Measurements from ENCODE around the gene WDSUB1. TPM values are rescaled to one million over a fixed set of nuclear protein-coding genes. Genes with fewer than 3 reads are reported as not detected.

The WDSUB1 gene
- total RNA-seq (2021) (6.7 and 6.9 TPM in 2 replicates), Bru-seq, nascent RNA (percentile 57 among the genes with signal in this experiment), BruChase-seq, experiment 1, labeled RNA remaining after a 2-hour chase (percentile 68 among the genes with signal in this experiment), BruChase-seq, experiment 2, labeled RNA remaining after a 6-hour chase (percentile 42 among the genes with signal in this experiment)
- long read RNA-seq, partial matches to known transcripts: 2 of 20 reads
- long read RNA-seq, other reads (novel, unspliced or antisense): 9 of 20 reads

GRCh38 chr2:159285929-159286708 is at the start of gene WDSUB1:
Gene WDSUB1, minus strand, starts transcription at chr2:159286703. Its CDS starts 3,634 bp downstream, at chr2:159283069.
- Histone ChIP-seq H3K9me2 (ENCODE audit: insufficient read depth) (no peaks in the 10 kb centered on the region), H2AFZ (peak within 1 kb of the TSS; percentile 96), H3K4me3 (peak within 1 kb of the TSS; percentile 80), H3K4me1 (replicated peaks; ENCODE audit: insufficient read depth) (peaks cover 23% of the 10 kb centered on the region), H3K27me3 (ENCODE audit: insufficient read depth, low read depth) (no peaks in the 10 kb centered on the region), H3K4me2 (peak within 1 kb of the TSS; percentile 84), H3K9me3 (ENCODE audit: insufficient read depth, low read depth) (no peaks in the 10 kb centered on the region), H3K79me2 (ENCODE audit: low read depth) (peaks cover 16% of the 10 kb centered on the region; the same call in 1 of the 2 replicates), H3K36me3 (ENCODE audit: low read depth) (no peaks in the 10 kb centered on the region), H3F3A (ENCODE audit: insufficient read depth, low read depth) (0 out of 2 replicates have a peak, but pooled peaks cover 7% of the 10 kb centered on the region), H4K20me1 (ENCODE audit: insufficient read depth) (no peaks in the 10 kb centered on the region), H3K27ac (peak within 1 kb of the TSS; percentile 77)
- DNase-seq: peak; percentile 39 to 44
- TF ChIP-seq, protein P1, sequence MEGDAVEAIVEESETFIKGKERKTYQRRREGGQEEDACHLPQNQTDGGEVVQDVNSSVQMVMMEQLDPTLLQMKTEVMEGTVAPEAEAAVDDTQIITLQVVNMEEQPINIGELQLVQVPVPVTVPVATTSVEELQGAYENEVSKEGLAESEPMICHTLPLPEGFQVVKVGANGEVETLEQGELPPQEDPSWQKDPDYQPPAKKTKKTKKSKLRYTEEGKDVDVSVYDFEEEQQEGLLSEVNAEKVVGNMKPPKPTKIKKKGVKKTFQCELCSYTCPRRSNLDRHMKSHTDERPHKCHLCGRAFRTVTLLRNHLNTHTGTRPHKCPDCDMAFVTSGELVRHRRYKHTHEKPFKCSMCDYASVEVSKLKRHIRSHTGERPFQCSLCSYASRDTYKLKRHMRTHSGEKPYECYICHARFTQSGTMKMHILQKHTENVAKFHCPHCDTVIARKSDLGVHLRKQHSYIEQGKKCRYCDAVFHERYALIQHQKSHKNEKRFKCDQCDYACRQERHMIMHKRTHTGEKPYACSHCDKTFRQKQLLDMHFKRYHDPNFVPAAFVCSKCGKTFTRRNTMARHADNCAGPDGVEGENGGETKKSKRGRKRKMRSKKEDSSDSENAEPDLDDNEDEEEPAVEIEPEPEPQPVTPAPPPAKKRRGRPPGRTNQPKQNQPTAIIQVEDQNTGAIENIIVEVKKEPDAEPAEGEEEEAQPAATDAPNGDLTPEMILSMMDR (conservative IDR thresholded peaks at IDR 0.05): no peak
- no peak for TF ChIP-seq EZH2 (IDR thresholded peaks at IDR 0.05; ENCODE audit: low read depth)
- ChIA-PET CTCF (no interaction called here), POLR2A (ENCODE audit: unreplicated experiment) (interaction anchor here (0.7 kb wide), 1 partner anchor 426 kb away, joined by 3 read pairs; no protein-coding TSS in a partner anchor)
- no TSS peak for BruUV-seq (replicated peaks)
- intact Hi-C loops (cut with micrococcal nuclease; ENCODE audit: unreplicated experiment): no loop called here

DNA sequence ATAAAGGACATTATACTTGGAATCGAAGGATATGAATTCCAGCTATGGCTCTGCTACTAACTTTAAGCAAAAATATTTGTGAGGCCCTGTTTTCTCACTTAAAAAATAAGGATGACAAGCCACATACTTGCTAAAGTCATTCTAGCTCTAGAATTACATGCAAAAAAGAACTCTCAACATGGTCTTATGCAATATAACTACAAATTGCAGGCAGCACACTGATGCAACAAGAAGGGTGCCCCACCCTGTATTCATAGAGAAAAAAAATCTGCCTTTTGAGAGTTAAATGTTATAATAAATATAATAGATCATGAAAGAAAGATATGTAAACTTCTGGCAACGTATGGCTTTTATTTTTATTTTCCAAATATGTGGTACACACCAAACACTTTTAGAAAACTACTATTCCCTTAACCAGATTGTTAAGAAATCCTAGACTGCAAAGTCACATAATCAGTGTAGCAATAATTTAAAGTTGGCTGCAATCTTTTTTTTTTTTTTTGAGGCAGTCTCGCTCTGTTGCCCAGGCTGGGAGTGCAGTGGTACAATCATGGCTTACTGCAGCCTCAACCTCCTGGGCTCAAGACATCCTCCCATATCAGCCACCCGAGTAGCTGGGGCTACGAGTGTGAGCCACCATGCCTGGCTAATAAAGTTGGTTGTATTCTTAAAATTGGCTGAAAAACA is 40.2 kb upstream of the WDSUB1 start:
- TF ChIP-seq, protein P1 (conservative IDR thresholded peaks at IDR 0.05): no peak
- no peak for TF ChIP-seq EZH2 (IDR thresholded peaks at IDR 0.05; ENCODE audit: low read depth)
- no peaks in the 10 kb centered on the region for H4K20me1 ChIP-seq (ENCODE audit: insufficient read depth)
- H3K9me2 ChIP-seq (ENCODE audit: insufficient read depth): no peaks in the 10 kb centered on the region
- no peak overlapping the region for H3K4me3 ChIP-seq
- ChIA-PET CTCF (no interaction called here), POLR2A (ENCODE audit: unreplicated experiment) (interaction anchor here (0.7 kb wide), 1 partner anchor 1085 kb away, joined by 5 read pairs; no protein-coding TSS in a partner anchor)
- intact Hi-C loops (cut with micrococcal nuclease; ENCODE audit: unreplicated experiment): no loop called here
- H3K79me2 ChIP-seq (ENCODE audit: low read depth): no peaks in the 10 kb centered on the region
- H3K27ac ChIP-seq: peak overlapping the region; percentile 75
- no peak for DNase-seq
- no peak overlapping the region; the same call in 1 of the 2 replicates for H2AFZ ChIP-seq
- peaks cover 11% of the 10 kb centered on the region; the same call in 1 of the 2 replicates for H3K4me1 ChIP-seq (replicated peaks; ENCODE audit: insufficient read depth)
- no peak overlapping the region for H3K4me2 ChIP-seq
- H3K9me3 ChIP-seq (ENCODE audit: insufficient read depth, low read depth): no peaks in the 10 kb centered on the region
- no peaks in the 10 kb centered on the region for H3K36me3 ChIP-seq (ENCODE audit: low read depth)
- no TSS peak for BruUV-seq (replicated peaks)
- H3F3A ChIP-seq (ENCODE audit: insufficient read depth, low read depth): no peaks in the 10 kb centered on the region
- H3K27me3 ChIP-seq (ENCODE audit: insufficient read depth, low read depth): no peaks in the 10 kb centered on the region

- BruUV-seq (replicated peaks): no TSS peak
- POLR2A ChIA-PET (ENCODE audit: unreplicated experiment): interaction anchor here (0.7 kb wide), 1 partner anchor 21 kb away, joined by 10 read pairs; no protein-coding TSS in a partner anchor
- CTCF ChIA-PET: no interaction called here
Measured at GRCh38 chr2:159322419-159322818, 35.9 kb upstream of the WDSUB1 start.

More at GRCh38 chr2:159322419-159322818, 35.9 kb upstream of the WDSUB1 start:
- Histone ChIP-seq H3K9me3 (ENCODE audit: insufficient read depth, low read depth) (no peaks in the 10 kb centered on the region), H3K4me2 (no peak overlapping the region), H3K27ac (no peak overlapping the region), H3K27me3 (ENCODE audit: insufficient read depth, low read depth) (no peaks in the 10 kb centered on the region), H3K4me3 (no peak overlapping the region), H3K36me3 (ENCODE audit: low read depth) (no peaks in the 10 kb centered on the region), H3K4me1 (replicated peaks; ENCODE audit: insufficient read depth) (peaks cover 11% of the 10 kb centered on the region; the same call in 1 of the 2 replicates), H3K79me2 (ENCODE audit: low read depth) (no peaks in the 10 kb centered on the region), H4K20me1 (ENCODE audit: insufficient read depth) (no peaks in the 10 kb centered on the region), H2AFZ (no peak overlapping the region), H3F3A (ENCODE audit: insufficient read depth, low read depth) (no peaks in the 10 kb centered on the region), H3K9me2 (ENCODE audit: insufficient read depth) (no peaks in the 10 kb centered on the region)
- TF ChIP-seq EZH2 (IDR thresholded peaks at IDR 0.05; ENCODE audit: low read depth): no peak
- TF ChIP-seq, protein P1 (conservative IDR thresholded peaks at IDR 0.05): no peak
- no peak for DNase-seq
- intact Hi-C loops (cut with micrococcal nuclease; ENCODE audit: unreplicated experiment): no loop called here

Measured in PC-9 (cell line).